Tibial artery (tissue), 4 donors: Measurements from ENCODE around the gene HS1BP3.

ENCODE experiments used
- DNase-seq, 2 donors: peaks; one replicate each; pipeline ENCODE4 v3.0.0-alpha.2; 2019
- H3K27ac ChIP-seq, 2 donors: fragments of 200-600 bp; sonication (generic) in 1 of 2; 1 replicate in 1 of 2; 2 replicates in 1 of 2; pipeline ENCODE4 v1.5.1; 2018 to 2019; ENCODE audit warnings: mild to moderate bottlenecking in 1 of 2
- H3K27me3 ChIP-seq, 2 donors: fragments of 200-600 bp; sonication (generic) in 1 of 2; one replicate each; pipeline versions ENCODE4 v1.5.1 to v1.6.0; 2016 to 2019
- H3K36me3 ChIP-seq, 3 donors: fragments of 200-600 bp; sonication (generic) in 2 of 3; one replicate each; pipeline ENCODE4 v1.5.1; 2016 to 2019; ENCODE audit warnings: mild to moderate bottlenecking in 2 of 3
- H3K4me1 ChIP-seq, 4 donors: fragments of 200-600 bp; sonication (generic) in 2 of 4; 1 replicate in 3 of 4; 2 replicates in 1 of 4; pipeline ENCODE4 v1.5.1; 2016 to 2019
- H3K4me3 ChIP-seq, 2 donors: fragments of 200-600 bp; sonication (generic) in 1 of 2; 1 replicate in 1 of 2; 2 replicates in 1 of 2; pipeline ENCODE4 v1.5.1; 2018 to 2019; ENCODE audit warnings: mild to moderate bottlenecking in 2 of 2
- H3K9me3 ChIP-seq, 3 donors: fragments of 200-600 bp; sonication (generic) in 1 of 3; one replicate each; pipeline ENCODE4 v1.5.1; 2016 to 2019
- intact Hi-C: fragments of 100-400 bp; cut with DNase I; formaldehyde crosslinking; loops from one replicate; pipeline ENCODE4 v1.15.0; 2023; ENCODE audit warnings: low total_unique reads
- TF ChIP-seq, protein P1 (sequence below), 2 experiments: fragments of 200-600 bp in 1 of 2; fragments of 450-650 bp in 1 of 2; IDR thresholded peaks; one replicate each; pipeline ENCODE4 v1.5.1; 2017 to 2019; ENCODE audit warnings: antibody characterized with exemption in 2 of 2, mild to moderate bottlenecking in 1 of 2, moderate library complexity in 1 of 2

Gene HS1BP3

DNA sequence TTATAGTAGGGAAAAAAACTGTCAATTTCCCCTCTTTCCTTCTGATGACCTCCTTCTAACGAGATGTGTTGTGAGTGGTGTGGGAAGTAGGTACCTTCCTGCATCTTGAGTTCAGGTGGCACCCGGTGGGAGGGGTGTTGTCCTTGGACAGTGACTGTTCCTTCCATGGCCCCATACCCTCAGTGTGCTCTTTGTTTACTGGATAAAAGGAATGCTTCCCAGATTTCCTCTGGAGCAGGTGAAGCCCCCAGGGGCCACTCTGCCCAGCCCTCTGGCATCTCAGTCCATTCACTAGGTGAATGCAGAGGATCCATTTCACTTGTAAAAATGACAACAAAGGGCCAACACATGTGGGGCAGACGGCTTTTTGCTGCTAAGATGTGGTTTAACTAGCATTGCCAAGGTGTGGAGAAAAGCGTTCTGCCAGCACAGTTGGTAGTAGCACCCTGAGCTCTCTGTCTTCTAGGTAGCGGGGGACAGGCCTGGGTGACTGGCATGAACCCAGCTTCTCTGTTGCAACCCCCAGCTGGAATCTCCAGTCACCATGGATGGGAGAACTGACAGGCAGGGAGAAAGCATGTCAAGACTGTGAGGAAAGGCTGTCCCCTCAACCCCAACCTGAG is 22.9 kb upstream of the HS1BP3 start:
- no peak for DNase-seq
- Histone ChIP-seq H3K36me3 (peaks cover 6 to 10% (median 7%) of the 10 kb centered on the region in 3 donors), H3K9me3 (no peaks in the 10 kb centered on the region), H3K27ac (peak overlapping the region; percentile 82 to 84), H3K4me3 (no peak overlapping the region), H3K27me3 (peaks cover 0 to 3% of the 10 kb centered on the region in 2 donors), H3K4me1 (peaks cover 0 to 94% (median 31%) of the 10 kb centered on the region in 4 donors)
- TF ChIP-seq, protein P1, sequence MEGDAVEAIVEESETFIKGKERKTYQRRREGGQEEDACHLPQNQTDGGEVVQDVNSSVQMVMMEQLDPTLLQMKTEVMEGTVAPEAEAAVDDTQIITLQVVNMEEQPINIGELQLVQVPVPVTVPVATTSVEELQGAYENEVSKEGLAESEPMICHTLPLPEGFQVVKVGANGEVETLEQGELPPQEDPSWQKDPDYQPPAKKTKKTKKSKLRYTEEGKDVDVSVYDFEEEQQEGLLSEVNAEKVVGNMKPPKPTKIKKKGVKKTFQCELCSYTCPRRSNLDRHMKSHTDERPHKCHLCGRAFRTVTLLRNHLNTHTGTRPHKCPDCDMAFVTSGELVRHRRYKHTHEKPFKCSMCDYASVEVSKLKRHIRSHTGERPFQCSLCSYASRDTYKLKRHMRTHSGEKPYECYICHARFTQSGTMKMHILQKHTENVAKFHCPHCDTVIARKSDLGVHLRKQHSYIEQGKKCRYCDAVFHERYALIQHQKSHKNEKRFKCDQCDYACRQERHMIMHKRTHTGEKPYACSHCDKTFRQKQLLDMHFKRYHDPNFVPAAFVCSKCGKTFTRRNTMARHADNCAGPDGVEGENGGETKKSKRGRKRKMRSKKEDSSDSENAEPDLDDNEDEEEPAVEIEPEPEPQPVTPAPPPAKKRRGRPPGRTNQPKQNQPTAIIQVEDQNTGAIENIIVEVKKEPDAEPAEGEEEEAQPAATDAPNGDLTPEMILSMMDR (IDR thresholded peaks at IDR 0.05): no peak
- intact Hi-C loops: no loop called here

DNA sequence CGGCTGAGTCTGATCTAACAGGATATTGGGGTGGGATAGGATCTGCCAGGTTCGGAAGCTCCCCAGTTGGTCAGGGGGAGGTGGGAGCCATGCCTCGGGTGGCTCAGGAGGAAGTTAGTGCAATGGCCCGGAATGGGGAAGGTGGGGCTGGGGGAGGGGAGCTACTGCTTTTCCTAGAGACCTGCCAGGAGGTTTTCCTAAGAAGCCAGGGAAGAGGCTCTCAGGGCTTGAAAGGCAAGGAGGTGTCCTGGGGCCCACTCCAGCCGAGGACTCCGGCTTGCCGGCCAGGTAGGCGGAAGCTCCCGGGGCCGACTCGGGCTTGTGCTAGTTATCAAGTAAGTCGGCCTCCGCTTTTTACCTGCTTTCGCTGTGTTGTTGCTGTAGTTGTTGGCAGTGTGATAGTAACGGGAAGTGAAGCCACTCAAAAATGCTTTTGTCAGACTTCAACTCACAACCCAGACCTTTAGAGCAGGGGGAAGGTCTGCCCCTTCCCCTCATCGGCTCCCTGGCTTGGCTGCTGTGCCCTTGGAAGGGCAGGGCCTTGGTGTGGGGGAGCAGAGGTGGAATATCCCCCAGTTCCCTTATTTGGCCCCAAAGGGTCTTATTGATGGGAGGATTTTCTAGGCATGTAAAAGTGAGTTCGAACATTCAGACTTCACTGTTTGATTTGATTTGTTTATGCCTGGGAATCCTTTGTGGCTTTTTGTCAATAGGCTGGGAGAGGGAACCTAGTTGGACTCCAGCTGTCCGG is 21.5 kb upstream of the HS1BP3 start:
- peaks cover 6 to 10% (median 7%) of the 10 kb centered on the region in 3 donors for H3K36me3 ChIP-seq
- peaks cover 0 to 96% (median 41%) of the 10 kb centered on the region in 4 donors for H3K4me1 ChIP-seq
- H3K27me3 ChIP-seq: peaks cover 0 to 3% of the 10 kb centered on the region in 2 donors
- no peaks in the 10 kb centered on the region for H3K9me3 ChIP-seq
- intact Hi-C loops: no loop called here
- no peak overlapping the region for H3K4me3 ChIP-seq
- no peak for DNase-seq
- H3K27ac ChIP-seq: peak overlapping the region; percentile 82 to 84
- TF ChIP-seq, protein P1 (IDR thresholded peaks at IDR 0.05): no peak

DNA sequence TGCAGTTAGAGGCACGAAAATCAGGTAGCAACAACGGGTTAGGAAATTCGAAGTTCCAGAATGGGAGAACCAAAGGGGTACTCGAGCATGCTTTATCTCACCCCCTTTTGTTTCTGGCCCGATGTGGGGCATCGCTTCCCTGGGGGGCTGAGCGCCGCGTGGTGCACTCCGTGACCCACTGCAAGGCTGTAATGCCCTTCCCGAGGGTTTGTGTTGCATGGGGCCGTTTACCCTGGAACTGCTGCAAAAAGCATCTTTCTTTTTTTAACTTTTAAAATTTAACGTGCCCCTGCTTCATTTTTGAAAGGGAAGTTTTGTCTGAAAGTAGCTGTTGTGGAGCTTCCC is 20.8 kb upstream of the HS1BP3 start:
- peaks cover 6 to 10% (median 7%) of the 10 kb centered on the region in 3 donors for H3K36me3 ChIP-seq
- H3K27me3 ChIP-seq: peaks cover 0 to 3% of the 10 kb centered on the region in 2 donors
- intact Hi-C loops: no loop called here
- no peaks in the 10 kb centered on the region for H3K9me3 ChIP-seq
- TF ChIP-seq, protein P1 (IDR thresholded peaks at IDR 0.05): no peak
- H3K4me3 ChIP-seq: no peak overlapping the region
- no peak for DNase-seq
- peaks cover 0 to 90% (median 37%) of the 10 kb centered on the region in 4 donors for H3K4me1 ChIP-seq
- H3K27ac ChIP-seq: no peak overlapping the region

DNA sequence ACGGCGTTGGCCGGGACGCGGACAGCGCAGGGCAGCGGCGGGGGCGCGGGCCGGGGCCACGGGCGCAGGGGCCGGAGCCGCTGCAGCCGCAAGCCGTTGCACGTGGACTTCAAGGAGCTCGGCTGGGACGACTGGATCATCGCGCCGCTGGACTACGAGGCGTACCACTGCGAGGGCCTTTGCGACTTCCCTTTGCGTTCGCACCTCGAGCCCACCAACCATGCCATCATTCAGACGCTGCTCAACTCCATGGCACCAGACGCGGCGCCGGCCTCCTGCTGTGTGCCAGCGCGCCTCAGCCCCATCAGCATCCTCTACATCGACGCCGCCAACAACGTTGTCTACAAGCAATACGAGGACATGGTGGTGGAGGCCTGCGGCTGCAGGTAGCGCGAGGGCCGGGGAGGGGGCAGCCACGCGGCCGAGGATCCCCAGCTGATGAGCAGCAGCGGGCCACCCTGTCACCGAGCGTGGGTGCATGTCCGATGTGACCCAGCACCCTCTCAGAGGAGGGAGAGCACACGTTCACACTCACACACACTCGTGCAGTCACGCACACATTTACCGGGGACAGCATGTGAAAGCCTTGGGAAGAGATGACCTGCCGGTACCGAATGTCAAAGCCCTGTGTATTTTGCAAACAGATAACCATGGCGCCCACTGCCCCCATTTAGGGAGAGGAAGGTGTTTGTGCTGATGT is 20.3 kb upstream of the HS1BP3 start:
- Histone ChIP-seq H3K4me1 (peaks cover 0 to 85% (median 36%) of the 10 kb centered on the region in 4 donors), H3K27me3 (peaks cover 0 to 3% of the 10 kb centered on the region in 2 donors), H3K36me3 (peaks cover 6 to 10% (median 7%) of the 10 kb centered on the region in 3 donors), H3K27ac (no peak overlapping the region), H3K9me3 (no peaks in the 10 kb centered on the region), H3K4me3 (peak overlapping the region in 1 of 2 donors; percentile 2)
- intact Hi-C loops: no loop called here
- TF ChIP-seq, protein P1 (IDR thresholded peaks at IDR 0.05): no peak
- DNase-seq: no peak

DNA sequence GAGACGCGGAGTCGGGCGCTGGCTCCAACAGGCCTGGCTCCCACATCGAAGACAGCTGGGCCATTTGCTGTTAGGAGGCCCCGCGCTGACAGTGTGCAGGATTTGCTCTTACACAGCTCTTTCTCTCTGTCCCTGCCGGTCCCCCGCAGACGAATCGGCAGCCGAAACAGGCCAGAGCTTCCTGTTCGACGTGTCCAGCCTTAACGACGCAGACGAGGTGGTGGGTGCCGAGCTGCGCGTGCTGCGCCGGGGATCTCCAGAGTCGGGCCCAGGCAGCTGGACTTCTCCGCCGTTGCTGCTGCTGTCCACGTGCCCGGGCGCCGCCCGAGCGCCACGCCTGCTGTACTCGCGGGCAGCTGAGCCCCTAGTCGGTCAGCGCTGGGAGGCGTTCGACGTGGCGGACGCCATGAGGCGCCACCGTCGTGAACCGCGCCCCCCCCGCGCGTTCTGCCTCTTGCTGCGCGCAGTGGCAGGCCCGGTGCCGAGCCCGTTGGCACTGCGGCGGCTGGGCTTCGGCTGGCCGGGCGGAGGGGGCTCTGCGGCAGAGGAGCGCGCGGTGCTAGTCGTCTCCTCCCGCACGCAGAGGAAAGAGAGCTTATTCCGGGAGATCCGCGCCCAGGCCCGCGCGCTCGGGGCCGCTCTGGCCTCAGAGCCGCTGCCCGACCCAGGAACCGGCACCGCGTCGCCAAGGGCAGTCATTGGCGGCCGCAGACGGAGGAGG is 19.6 kb upstream of the HS1BP3 start:
- intact Hi-C loops: no loop called here
- Histone ChIP-seq H3K27ac (no peak overlapping the region), H3K4me3 (peak overlapping the region in 1 of 2 donors; percentile 2), H3K27me3 (peaks cover 0 to 3% of the 10 kb centered on the region in 2 donors), H3K4me1 (peaks cover 0 to 85% (median 34%) of the 10 kb centered on the region in 4 donors), H3K9me3 (no peaks in the 10 kb centered on the region), H3K36me3 (peaks cover 6 to 10% (median 7%) of the 10 kb centered on the region in 3 donors)
- peak in 1 of 2 donors; percentile 63 for DNase-seq
- TF ChIP-seq, protein P1 (IDR thresholded peaks at IDR 0.05): no peak
